Nephron progenitor cell (in vitro differentiated cells): ENCODE data around the gene GPR149.

Experiments used
- DNase-seq: peaks from one replicate; pipeline ENCODE4 v3.0.0; 2021
- H3K27ac Mint-ChIP-seq: 2 replicates; pipeline ENCODE4 v1.8.0; 2021; ENCODE audit warnings: mild to moderate bottlenecking, moderate library complexity, mixed read lengths
- H3K27me3 Mint-ChIP-seq: 2 replicates; pipeline ENCODE4 v1.8.0; 2021; ENCODE audit warnings: mild to moderate bottlenecking, low read depth, mixed read lengths; ENCODE audit not compliant: poor library complexity
- H3K36me3 Mint-ChIP-seq: 2 replicates; pipeline ENCODE4 v1.8.0; 2021; ENCODE audit warnings: low read depth, mixed read lengths
- H3K4me1 Mint-ChIP-seq: 2 replicates; pipeline ENCODE4 v1.8.0; 2021; ENCODE audit warnings: mixed read lengths
- H3K4me3 Mint-ChIP-seq: 2 replicates; pipeline ENCODE4 v1.8.0; 2021; ENCODE audit warnings: mild to moderate bottlenecking, moderate library complexity, mixed read lengths
- H3K9me3 Mint-ChIP-seq: 2 replicates; pipeline ENCODE4 v1.8.0; 2021; ENCODE audit warnings: mild to moderate bottlenecking, moderate library complexity, mixed read lengths
- TF ChIP-seq, protein P1 (sequence below): fragments of 200-600 bp; sonication (generic); IDR thresholded peaks from 2 replicates; pipeline ENCODE4 v1.5.0; 2021; ENCODE audit warnings: antibody characterized with exemption

Gene GPR149

DNA sequence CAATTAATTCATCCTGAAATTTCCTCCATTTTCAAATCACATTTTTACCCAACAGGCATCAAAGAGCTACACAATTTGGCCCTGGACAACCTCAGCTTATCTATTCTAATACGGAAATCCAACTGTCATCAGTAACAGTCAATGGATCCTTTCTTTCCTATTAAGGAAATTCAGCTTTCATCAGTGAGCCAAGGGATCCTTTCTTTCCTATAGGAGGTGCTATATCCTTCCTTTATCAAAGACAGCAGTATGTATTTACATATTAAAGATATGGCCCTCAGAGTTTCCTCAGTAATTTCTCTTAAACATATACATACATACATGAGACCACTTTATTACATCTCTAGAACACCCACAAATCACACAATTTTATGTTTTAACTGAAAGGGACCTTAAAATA, 115.8 kb downstream of the GPR149 start:
- no peak for DNase-seq
- Mint-ChIP-seq H3K27me3 (no peaks in the 10 kb centered on the region), H3K36me3 (peaks cover 64% of the 10 kb centered on the region), H3K4me3 (no peak overlapping the region), H3K4me1 (peaks cover 13% of the 10 kb centered on the region), H3K9me3 (no peaks in the 10 kb centered on the region), H3K27ac (no peak overlapping the region)
- TF ChIP-seq, protein P1, sequence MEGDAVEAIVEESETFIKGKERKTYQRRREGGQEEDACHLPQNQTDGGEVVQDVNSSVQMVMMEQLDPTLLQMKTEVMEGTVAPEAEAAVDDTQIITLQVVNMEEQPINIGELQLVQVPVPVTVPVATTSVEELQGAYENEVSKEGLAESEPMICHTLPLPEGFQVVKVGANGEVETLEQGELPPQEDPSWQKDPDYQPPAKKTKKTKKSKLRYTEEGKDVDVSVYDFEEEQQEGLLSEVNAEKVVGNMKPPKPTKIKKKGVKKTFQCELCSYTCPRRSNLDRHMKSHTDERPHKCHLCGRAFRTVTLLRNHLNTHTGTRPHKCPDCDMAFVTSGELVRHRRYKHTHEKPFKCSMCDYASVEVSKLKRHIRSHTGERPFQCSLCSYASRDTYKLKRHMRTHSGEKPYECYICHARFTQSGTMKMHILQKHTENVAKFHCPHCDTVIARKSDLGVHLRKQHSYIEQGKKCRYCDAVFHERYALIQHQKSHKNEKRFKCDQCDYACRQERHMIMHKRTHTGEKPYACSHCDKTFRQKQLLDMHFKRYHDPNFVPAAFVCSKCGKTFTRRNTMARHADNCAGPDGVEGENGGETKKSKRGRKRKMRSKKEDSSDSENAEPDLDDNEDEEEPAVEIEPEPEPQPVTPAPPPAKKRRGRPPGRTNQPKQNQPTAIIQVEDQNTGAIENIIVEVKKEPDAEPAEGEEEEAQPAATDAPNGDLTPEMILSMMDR, result no peak

DNA sequence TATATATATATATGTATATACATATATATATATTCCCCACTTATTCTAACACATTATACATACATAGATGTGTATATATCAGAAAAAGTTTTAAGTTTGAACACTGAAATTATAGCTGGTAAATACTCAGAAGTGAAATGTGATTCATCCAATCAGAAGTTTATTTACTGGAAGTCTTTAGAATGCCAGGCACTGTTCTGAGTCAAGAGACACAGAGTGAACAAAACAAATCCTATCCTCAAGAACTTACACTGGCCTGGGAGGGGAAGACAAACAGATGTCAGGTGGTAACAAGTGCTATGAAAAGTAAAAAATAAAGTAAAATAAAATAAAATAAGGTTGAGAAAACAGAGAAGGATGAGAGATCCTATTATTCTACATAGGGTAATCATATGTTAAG, 119.2 kb downstream of the GPR149 start:
- no peaks in the 10 kb centered on the region for H3K27me3 Mint-ChIP-seq
- H3K4me3 Mint-ChIP-seq, result no peak overlapping the region
- no peaks in the 10 kb centered on the region for H3K4me1 Mint-ChIP-seq
- no peak for DNase-seq
- peaks cover 65% of the 10 kb centered on the region for H3K36me3 Mint-ChIP-seq
- TF ChIP-seq, protein P1, result no peak
- no peak overlapping the region for H3K27ac Mint-ChIP-seq
- no peaks in the 10 kb centered on the region for H3K9me3 Mint-ChIP-seq

DNA sequence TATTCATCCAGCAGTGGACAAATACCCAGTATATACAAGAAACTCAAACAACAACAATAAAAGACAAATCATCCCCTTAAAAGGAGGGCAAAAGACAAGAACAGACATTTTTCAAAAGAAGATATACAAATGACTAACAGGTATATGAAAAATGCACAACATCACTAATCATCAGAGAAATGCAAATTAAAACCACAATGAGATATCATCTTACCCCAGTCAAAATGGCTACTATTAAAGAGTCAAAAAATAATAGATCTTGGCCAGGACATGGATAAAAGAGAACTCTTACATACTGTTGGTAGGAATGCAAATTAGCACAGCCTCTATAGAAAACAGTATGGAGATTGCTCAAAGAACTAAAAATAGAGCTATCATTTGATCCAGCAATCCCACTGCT, 122.6 kb downstream of the GPR149 start:
- H3K9me3 Mint-ChIP-seq, result no peaks in the 10 kb centered on the region
- no peak for DNase-seq
- peaks cover 64% of the 10 kb centered on the region for H3K36me3 Mint-ChIP-seq
- no peaks in the 10 kb centered on the region for H3K4me1 Mint-ChIP-seq
- TF ChIP-seq, protein P1, result no peak
- no peak overlapping the region for H3K27ac Mint-ChIP-seq
- H3K4me3 Mint-ChIP-seq, result no peak overlapping the region
- H3K27me3 Mint-ChIP-seq, result no peaks in the 10 kb centered on the region

DNA sequence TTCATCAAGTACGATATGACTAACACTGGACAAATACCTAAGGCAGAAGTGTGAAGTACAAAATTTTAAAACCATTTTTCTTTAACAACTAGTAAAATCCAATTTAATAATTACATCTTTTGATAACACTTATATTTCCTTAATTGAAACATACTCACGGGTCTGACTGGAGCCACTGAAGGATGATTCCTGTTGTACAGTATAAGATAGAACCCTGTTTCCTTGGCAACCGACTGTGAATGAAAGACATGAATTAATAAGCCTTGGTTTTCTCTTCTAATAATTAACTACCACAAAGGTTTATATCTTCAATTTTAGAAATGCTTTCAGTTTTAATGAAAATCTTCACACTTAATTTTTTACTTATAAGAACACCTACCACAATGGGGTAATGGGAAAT, 125.1 kb downstream of the GPR149 start:
- TF ChIP-seq, protein P1, result no peak
- no peak overlapping the region for H3K27ac Mint-ChIP-seq

DNA sequence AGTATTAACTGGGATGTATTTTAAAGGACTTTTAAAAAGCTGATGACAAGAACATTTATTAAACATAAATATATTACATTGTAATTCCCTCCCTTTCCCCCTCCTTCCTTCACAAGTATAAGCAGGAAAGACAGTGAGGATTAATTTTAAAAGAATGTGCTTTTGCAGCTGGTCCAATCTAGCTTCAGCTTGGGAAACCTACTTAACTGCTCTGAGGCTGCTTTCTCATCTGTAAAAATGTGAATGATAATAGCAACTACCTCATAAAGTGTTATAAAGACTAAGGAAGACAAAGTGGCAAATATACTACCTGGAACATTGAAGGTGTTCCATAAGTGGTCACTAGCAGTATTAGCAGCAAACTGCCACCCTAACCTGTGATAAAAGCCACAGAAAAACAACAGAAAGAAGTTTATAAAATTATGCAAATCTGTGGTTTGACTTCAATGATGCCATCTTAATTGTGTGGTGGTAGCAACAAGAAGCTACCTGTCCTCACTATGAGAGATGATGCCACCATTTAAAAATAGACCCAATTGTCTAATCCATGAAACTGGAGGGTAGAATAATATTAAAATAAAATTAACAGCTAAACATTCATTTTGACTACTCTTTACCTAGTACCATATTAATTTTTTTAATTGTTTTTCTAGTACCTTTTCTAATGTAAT, 125.7 kb downstream of the GPR149 start:
- peaks cover 77% of the 10 kb centered on the region for H3K36me3 Mint-ChIP-seq
- TF ChIP-seq, protein P1, result no peak
- H3K4me1 Mint-ChIP-seq, result no peaks in the 10 kb centered on the region
- no peak overlapping the region for H3K4me3 Mint-ChIP-seq
- H3K27me3 Mint-ChIP-seq, result no peaks in the 10 kb centered on the region
- H3K9me3 Mint-ChIP-seq, result no peaks in the 10 kb centered on the region
- no peak overlapping the region for H3K27ac Mint-ChIP-seq
- DNase-seq, result no peak

More for the DNA sequence above, 125.1 kb downstream of the GPR149 start:
- Mint-ChIP-seq H3K9me3 (no peaks in the 10 kb centered on the region), H3K36me3 (peaks cover 78% of the 10 kb centered on the region), H3K4me3 (no peak overlapping the region), H3K27me3 (no peaks in the 10 kb centered on the region), H3K4me1 (no peaks in the 10 kb centered on the region)
- no peak for DNase-seq

DNA sequence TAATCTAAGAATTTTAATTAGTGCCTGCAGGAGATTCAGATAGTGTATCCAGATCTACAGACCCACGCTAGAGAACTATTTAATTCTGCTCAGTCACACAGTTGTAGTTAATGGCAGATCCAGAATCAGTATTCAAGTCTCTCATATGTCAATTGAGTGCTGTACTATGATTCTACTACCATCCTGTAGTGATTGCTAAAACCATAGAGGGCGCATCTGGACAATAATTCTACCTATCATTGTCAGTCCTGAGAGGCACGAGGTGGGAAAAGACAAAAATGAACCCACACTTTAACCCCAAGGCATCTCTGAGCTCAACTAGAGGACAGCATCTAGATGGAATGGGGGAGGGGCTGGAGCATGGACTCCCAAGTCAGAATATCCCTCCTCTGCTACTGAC, 128.4 kb downstream of the GPR149 start:
- H3K36me3 Mint-ChIP-seq, result peaks cover 77% of the 10 kb centered on the region
- H3K27ac Mint-ChIP-seq, result peak overlapping the region; percentile 35
- no peaks in the 10 kb centered on the region for H3K9me3 Mint-ChIP-seq
- no peak for DNase-seq
- H3K4me3 Mint-ChIP-seq, result no peak overlapping the region
- no peaks in the 10 kb centered on the region for H3K4me1 Mint-ChIP-seq
- TF ChIP-seq, protein P1, result no peak
- no peaks in the 10 kb centered on the region for H3K27me3 Mint-ChIP-seq
